NCI-H2081 (cell line): Measurements from ENCODE around the gene CLEC4G.
"Not testable (repeated sequence)": the region's sequence is repeated elsewhere in the genome, so short reads cannot be mapped to it uniquely, and the experiment has no call there.

Experiments used
- DNase-seq, 2 experiments: peaks; one replicate each; lab custom pipeline; 2025; lab: John Stamatoyannopoulos, UW

The CLEC4G gene

GRCh38 chr19:7746903-7747884 lies 15.3 kb upstream of the CLEC4G start, which contains the start of gene CD209:
CD209 (minus strand) TSS chr19:7747534; CDS start chr19:7747511, 23 bp downstream.
- DNase-seq, result no peak

GRCh38 chr19:7746306-7746705 lies 14.4 kb upstream of the CLEC4G start:
- not testable (repeated sequence) for DNase-seq

GRCh38 chr19:7744871-7745650 lies 13.2 kb upstream of the CLEC4G start:
- no peak for DNase-seq

GRCh38 chr19:7744199-7744786 lies 12.4 kb upstream of the CLEC4G start:
- DNase-seq, result no peak

- DNase-seq, result no peak
Measured at GRCh38 chr19:7743425-7743841, 11.5 kb upstream of the CLEC4G start.

- DNase-seq, result no peak
Measured at GRCh38 chr19:7742991-7743390, 11.1 kb upstream of the CLEC4G start.

- DNase-seq, result no peak
Measured at GRCh38 chr19:7742575-7742974, 10.7 kb upstream of the CLEC4G start.

GRCh38 chr19:7740682-7741054 lies 8.8 kb upstream of the CLEC4G start:
- DNase-seq, result no peak

- DNase-seq, result no peak
Measured at GRCh38 chr19:7739801-7740681, 8.1 kb upstream of the CLEC4G start.

- DNase-seq, result no peak
Measured at GRCh38 chr19:7739211-7739755, 7.4 kb upstream of the CLEC4G start.

GRCh38 chr19:7738023-7738422 lies 6.1 kb upstream of the CLEC4G start:
- DNase-seq, result no peak

- no peak for DNase-seq
Measured at GRCh38 chr19:7737215-7737614, 5.3 kb upstream of the CLEC4G start.

- DNase-seq, result no peak
Measured at GRCh38 chr19:7736148-7736547, 4.2 kb upstream of the CLEC4G start.

GRCh38 chr19:7734220-7735203 lies 2.6 kb upstream of the CLEC4G start:
- DNase-seq, result no peak

- no peak for DNase-seq
Measured at GRCh38 chr19:7733376-7733775, 1.5 kb upstream of the CLEC4G start.

GRCh38 chr19:7731615-7732014 lies 295 bp downstream of the CLEC4G start:
- no peak for DNase-seq

- no peak for DNase-seq
Measured at GRCh38 chr19:7731218-7731595, 703 bp downstream of the CLEC4G start.

- DNase-seq, result no peak
Measured at GRCh38 chr19:7730286-7731217, 1.4 kb downstream of the CLEC4G start.

GRCh38 chr19:7729831-7730285 lies 2.1 kb downstream of the CLEC4G start:
- DNase-seq, result no peak
